ENCODE measurements around the gene CPLANE2. TPM values are rescaled to one million over a fixed set of nuclear protein-coding genes. Genes with fewer than 3 reads are reported as not detected.

Gene CPLANE2
- total and polyA plus RNA-seq, 2 donors from 2014 or later, result 7.9 to 9.4 TPM

DNA sequence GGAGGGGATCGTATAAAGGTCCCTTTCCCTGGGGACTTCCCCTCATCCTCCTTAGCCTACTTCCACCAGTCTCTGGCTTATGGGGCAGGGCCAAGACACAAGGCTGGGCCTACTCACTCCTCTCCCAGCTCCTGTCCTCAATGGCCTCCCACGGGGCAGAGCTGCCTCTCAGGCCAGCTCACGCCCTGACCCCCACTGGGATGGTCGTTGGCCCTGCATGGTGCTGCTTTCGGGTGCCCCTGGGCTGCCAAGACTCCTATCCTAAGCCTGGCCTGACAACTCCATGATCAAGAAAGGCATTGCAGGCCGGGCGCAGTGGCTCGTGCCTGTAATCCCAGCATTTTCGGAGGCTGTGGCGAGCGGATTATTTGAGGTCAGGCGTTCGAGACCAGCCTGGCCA is 6.2 kb downstream of the CPLANE2 start:
- peaks cover 5% of the 10 kb centered on the region for H3K27me3 ChIP-seq (ENCODE audit: control insufficient read depth, insufficient read depth, low read length)
- intact Hi-C loops (cut with DNase I), result no loop called here
- DNase-seq (peak in 2 of 5 donors; percentile 29 to 37), FAIRE-seq (no peak)
- TF ChIP-seq, protein P1, sequence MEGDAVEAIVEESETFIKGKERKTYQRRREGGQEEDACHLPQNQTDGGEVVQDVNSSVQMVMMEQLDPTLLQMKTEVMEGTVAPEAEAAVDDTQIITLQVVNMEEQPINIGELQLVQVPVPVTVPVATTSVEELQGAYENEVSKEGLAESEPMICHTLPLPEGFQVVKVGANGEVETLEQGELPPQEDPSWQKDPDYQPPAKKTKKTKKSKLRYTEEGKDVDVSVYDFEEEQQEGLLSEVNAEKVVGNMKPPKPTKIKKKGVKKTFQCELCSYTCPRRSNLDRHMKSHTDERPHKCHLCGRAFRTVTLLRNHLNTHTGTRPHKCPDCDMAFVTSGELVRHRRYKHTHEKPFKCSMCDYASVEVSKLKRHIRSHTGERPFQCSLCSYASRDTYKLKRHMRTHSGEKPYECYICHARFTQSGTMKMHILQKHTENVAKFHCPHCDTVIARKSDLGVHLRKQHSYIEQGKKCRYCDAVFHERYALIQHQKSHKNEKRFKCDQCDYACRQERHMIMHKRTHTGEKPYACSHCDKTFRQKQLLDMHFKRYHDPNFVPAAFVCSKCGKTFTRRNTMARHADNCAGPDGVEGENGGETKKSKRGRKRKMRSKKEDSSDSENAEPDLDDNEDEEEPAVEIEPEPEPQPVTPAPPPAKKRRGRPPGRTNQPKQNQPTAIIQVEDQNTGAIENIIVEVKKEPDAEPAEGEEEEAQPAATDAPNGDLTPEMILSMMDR (IDR thresholded peaks at IDR 0.05; ENCODE audit: borderline replicate concordance, extremely low read depth, insufficient read depth), result no peak
- no peak overlapping the region for H3K27ac ChIP-seq (ENCODE audit: low read depth in 2 of 2, low read length in 2 of 2)
- H3K9ac ChIP-seq (ENCODE audit: low read length in 3 of 3), result no peak overlapping the region
- H3K36me3 ChIP-seq (ENCODE audit: control insufficient read depth in 2 of 3, insufficient read depth in 3 of 3, low read length in 3 of 3), result no peaks in the 10 kb centered on the region
- H3K4me3 ChIP-seq (ENCODE audit: low read length in 3 of 3), result no peak overlapping the region
- peaks cover 0 to 6% (median 0%) of the 10 kb centered on the region in 3 donors for H3K4me1 ChIP-seq (ENCODE audit: control insufficient read depth in 2 of 3, insufficient read depth in 2 of 3, low read depth in 1 of 3, low read length in 3 of 3)
- no peaks in the 10 kb centered on the region for H3K9me3 ChIP-seq (ENCODE audit: control insufficient read depth in 2 of 3, insufficient read depth in 1 of 3, low read length in 3 of 3)

DNA sequence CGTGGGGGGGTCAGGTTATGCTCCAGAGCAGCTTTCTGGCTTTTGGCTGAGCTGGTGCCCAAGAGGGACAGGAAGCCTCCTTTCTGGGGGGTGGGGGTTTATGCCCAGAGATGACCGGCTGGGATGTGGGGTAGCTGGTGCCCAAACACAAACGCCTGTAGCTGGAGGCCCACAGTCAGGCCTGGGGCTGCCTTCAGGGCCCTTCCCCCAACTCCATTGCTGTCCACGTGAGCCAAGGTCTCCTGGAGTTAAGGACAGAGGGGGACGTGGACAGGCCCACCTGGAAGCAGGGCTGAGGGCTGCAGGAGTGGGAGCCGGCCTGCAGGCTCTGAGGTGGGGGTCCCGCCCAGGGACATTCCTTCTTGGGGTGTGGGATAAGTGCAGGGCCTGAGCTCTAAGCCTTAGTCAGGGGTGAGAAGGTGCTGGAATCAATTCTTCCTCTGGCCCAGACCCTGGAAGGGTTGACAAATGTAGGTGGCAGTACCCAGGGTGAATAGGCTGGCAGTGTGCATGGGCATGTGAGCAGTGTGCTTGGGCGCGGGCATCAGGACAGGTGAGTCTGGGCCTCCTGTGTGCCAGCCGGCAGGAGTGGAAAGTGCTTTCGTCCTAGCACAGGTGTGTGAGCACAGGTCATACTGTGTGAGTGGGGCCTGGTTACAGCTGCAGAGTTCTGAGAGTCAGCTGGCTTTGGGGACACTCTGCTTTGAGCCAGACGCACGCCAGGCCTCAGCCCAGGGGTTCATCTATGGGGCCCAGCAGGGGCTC is 6.8 kb downstream of the CPLANE2 start:
- Histone ChIP-seq H3K9me3 (ENCODE audit: control insufficient read depth in 2 of 3, insufficient read depth in 1 of 3, low read length in 3 of 3) (no peaks in the 10 kb centered on the region), H3K27ac (ENCODE audit: low read depth in 2 of 2, low read length in 2 of 2) (no peak overlapping the region), H3K4me3 (ENCODE audit: low read length in 3 of 3) (no peak overlapping the region), H3K27me3 (ENCODE audit: control insufficient read depth, insufficient read depth, low read length) (peaks cover 5% of the 10 kb centered on the region), H3K36me3 (ENCODE audit: control insufficient read depth in 2 of 3, insufficient read depth in 3 of 3, low read length in 3 of 3) (no peaks in the 10 kb centered on the region), H3K9ac (ENCODE audit: low read length in 3 of 3) (no peak overlapping the region), H3K4me1 (ENCODE audit: control insufficient read depth in 2 of 3, insufficient read depth in 2 of 3, low read depth in 1 of 3, low read length in 3 of 3) (peaks cover 0 to 6% (median 0%) of the 10 kb centered on the region in 3 donors)
- FAIRE-seq (no peak), DNase-seq (peak in 2 of 5 donors; percentile 47 to 61)
- TF ChIP-seq, protein P1 (IDR thresholded peaks at IDR 0.05; ENCODE audit: borderline replicate concordance, extremely low read depth, insufficient read depth), result no peak
- intact Hi-C loops (cut with DNase I), result no loop called here

DNA sequence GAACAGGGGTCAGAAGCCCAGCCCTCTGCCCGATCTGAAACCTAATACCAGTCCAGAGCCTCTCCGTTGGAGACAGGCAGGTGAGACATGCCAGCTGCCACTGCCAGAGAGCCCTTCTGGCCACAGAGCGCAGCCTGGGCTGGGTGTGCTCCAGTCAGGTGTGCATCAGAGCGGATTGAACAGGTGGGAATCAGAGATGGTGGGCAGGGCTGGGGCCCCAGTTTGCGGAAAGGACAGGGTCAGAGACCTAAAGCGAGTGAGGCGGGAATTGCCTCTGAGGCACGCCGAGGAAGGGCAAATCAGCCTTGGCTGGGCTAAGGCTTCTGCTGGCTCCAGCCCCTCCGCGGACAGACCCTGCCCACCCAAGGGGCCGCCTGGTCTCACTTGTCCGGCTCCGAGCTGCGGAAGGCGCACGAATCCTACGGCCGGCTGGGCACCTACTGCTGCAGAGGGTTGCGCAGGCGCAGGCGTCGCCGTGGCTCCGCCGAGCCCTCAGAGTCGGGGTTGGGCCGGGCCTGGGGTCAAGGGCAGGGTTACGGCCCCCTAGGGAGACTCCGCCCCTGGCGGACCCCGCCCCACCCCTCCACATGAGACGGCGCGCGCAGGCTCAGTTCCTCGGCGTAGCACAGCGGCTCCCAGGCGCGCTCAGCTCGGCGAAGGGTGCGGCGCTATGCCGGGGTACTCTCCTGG is 10.3 kb downstream of the CPLANE2 start:
- peaks cover 5% of the 10 kb centered on the region for H3K27me3 ChIP-seq (ENCODE audit: control insufficient read depth, insufficient read depth, low read length)
- FAIRE-seq (no peak), DNase-seq (peak; percentile 79 to 92 (median 83))
- intact Hi-C loops (cut with DNase I), result no loop called here
- H3K9ac ChIP-seq (ENCODE audit: low read length in 3 of 3), result peak overlapping the region in 1 of 3 donors; percentile 46
- H3K4me3 ChIP-seq (ENCODE audit: low read length in 3 of 3), result peak overlapping the region; percentile 33 to 38 (median 37)
- peaks cover 0 to 6% (median 0%) of the 10 kb centered on the region in 3 donors for H3K4me1 ChIP-seq (ENCODE audit: control insufficient read depth in 2 of 3, insufficient read depth in 2 of 3, low read depth in 1 of 3, low read length in 3 of 3)
- no peaks in the 10 kb centered on the region for H3K9me3 ChIP-seq (ENCODE audit: control insufficient read depth in 2 of 3, insufficient read depth in 1 of 3, low read length in 3 of 3)
- H3K27ac ChIP-seq (ENCODE audit: low read depth in 2 of 2, low read length in 2 of 2), result peak overlapping the region in 1 of 2 donors; percentile 47
- TF ChIP-seq, protein P1 (IDR thresholded peaks at IDR 0.05; ENCODE audit: borderline replicate concordance, extremely low read depth, insufficient read depth), result no peak
- no peaks in the 10 kb centered on the region for H3K36me3 ChIP-seq (ENCODE audit: control insufficient read depth in 2 of 3, insufficient read depth in 3 of 3, low read length in 3 of 3)
